Right lobe of liver (tissue), 6 donors: ENCODE data around the gene TBCD. TPM values are rescaled to one million over a fixed set of nuclear protein-coding genes. Genes with fewer than 3 reads are reported as not detected.

Source experiments
- ATAC-seq, 4 donors: fragments of 200-7000 bp; cut with Tn5 transposase; one replicate each; pipeline ENCODE4 v1.9.1; 2020; ENCODE audit warnings: mild to moderate bottlenecking in 4 of 4, moderate library complexity in 4 of 4
- DNase-seq, 3 donors: peaks; one replicate each; pipeline ENCODE4 v3.0.0-alpha.2; 2020
- H3K27ac ChIP-seq, 3 donors: fragments of 200-600 bp; one replicate each; pipeline ENCODE4 v1.8.0; 2022
- H3K27me3 ChIP-seq, 2 donors: fragments of 200-600 bp; one replicate each; pipeline ENCODE4 v1.8.0; 2022
- H3K36me3 ChIP-seq, 4 donors: fragments of 200-600 bp; sonication (generic) in 1 of 4; one replicate each; pipeline versions ENCODE4 v1.5.1 to v1.8.0; 2017 to 2022; ENCODE audit warnings: control low read depth in 1 of 4
- H3K4me1 ChIP-seq, 4 donors: fragments of 200-600 bp; sonication (generic) in 1 of 4; one replicate each; pipeline versions ENCODE4 v1.5.1 to v1.8.0; 2017 to 2022; ENCODE audit warnings: control low read depth in 1 of 4
- H3K4me3 ChIP-seq, 3 donors: fragments of 200-600 bp; one replicate each; pipeline ENCODE4 v1.8.0; 2022
- H3K9me3 ChIP-seq, 4 donors: fragments of 200-600 bp; sonication (generic) in 1 of 4; one replicate each; pipeline versions ENCODE4 v1.5.1 to v1.8.0; 2017 to 2022; ENCODE audit warnings: control low read depth in 1 of 4
- CTCF ChIP-seq, 4 donors: fragments of 200-600 bp in 3 of 4; fragments of 450-650 bp in 1 of 4; IDR thresholded peaks; one replicate each; pipeline versions ENCODE4 v1.5.1 to v1.8.0; 2016 to 2022; ENCODE audit warnings: antibody characterized with exemption in 4 of 4, mild to moderate bottlenecking in 2 of 4
- POLR2A ChIP-seq: fragments of 450-650 bp; IDR thresholded peaks from one replicate; pipeline ENCODE4 v1.6.1; 2017; ENCODE audit warnings: antibody characterized with exemption, mild to moderate bottlenecking
- WGBS: methylation state at CpG from one replicate; pipeline ENCODE4 v1.1.6; 2018; ENCODE audit warnings: low coverage, low lambda C conversion rate; ENCODE audit not compliant: insufficient coverage; ENCODE audit errors: missing lambda C conversion rate; 5-methylcytosine and 5-hydroxymethylcytosine counted together
- intact Hi-C, 2 donors: fragments of 100-400 bp; cut with DNase I; formaldehyde crosslinking; loops; one replicate each; pipeline versions ENCODE4 v1.11.2 to v1.14.1; 2022
- total RNA-seq, 6 experiments: library from RNA; depleted of rRNA in 2 of 6; stranded (reverse); fragments of >200 nt in 2 of 6; fragmentation: NEBNext Ultra II Directional in 3 of 6; extraction: Animal tissue kit (Norgen Biotek cat#: 25700) in 3 of 6; gene quantifications; one replicate each; pipeline versions ENCODE4 v1.1.0 to v1.2.4, GENCODE V29; 2016 to 2023
- donor health status: DM: no; HTN: yes; CAD: no.
- donor health status: DM: no; HTN: no; CAD: no.
- donor health status: DM: no; HTN: no; CAD: no.
- donor health status: DM: no; HTN: yes; CAD: no.
- donor health status: DM: no; HTN: yes; CAD: no.

Gene TBCD
- total RNA-seq, 6 experiments from 2014 or later, result 28.0 to 55.7 (median 41.3) TPM

DNA sequence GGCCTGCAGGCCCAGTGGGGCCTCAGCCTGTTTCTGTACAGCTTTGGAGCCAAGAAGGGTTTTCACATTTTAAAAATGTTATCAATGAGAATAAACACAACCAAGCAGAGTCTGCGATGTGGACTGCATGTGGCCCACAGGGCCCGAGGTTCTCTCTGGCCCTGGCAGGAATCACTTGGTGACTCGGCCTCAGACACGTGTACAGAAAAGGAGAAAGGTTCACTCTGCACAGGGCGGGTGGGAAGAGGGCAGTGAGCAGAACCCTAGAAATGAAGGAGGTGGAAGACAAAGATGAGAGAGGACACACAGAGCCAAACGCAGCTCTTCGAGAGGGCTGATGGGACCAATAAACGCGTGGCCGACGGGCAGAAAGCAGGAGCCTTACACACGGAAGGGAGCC, 99.5 kb downstream of the TBCD start:
- WGBS, result 95% methylated on average over 6 of the region's 12 CpGs
- intact Hi-C loops, result no loop called here
- no peak for ATAC-seq

GRCh38 chr17:82854226-82854625, 102.4 kb downstream of the TBCD start:
- Histone ChIP-seq H3K9me3 (no peaks in the 10 kb centered on the region), H3K36me3 (no peaks in the 10 kb centered on the region), H3K27me3 (no peaks in the 10 kb centered on the region), H3K4me1 (no peaks in the 10 kb centered on the region), H3K27ac (no peak overlapping the region), H3K4me3 (no peak overlapping the region)
- peak in 1 of 3 donors; percentile 11 for DNase-seq
- TF ChIP-seq POLR2A (no peak), CTCF (IDR thresholded peaks at IDR 0.05) (no peak)
- ATAC-seq, result no peak
- 92% methylated on average over 11 of the region's 11 CpGs for WGBS
- intact Hi-C loops, result no loop called here

More for the DNA sequence above, 99.5 kb downstream of the TBCD start:
- Histone ChIP-seq H3K27me3 (no peaks in the 10 kb centered on the region), H3K4me1 (no peaks in the 10 kb centered on the region), H3K27ac (no peak overlapping the region), H3K9me3 (no peaks in the 10 kb centered on the region), H3K4me3 (no peak overlapping the region), H3K36me3 (no peaks in the 10 kb centered on the region)
- no peak for DNase-seq
- TF ChIP-seq CTCF (IDR thresholded peaks at IDR 0.05) (no peak), POLR2A (no peak)

- ATAC-seq, result no peak
- Histone ChIP-seq H3K27ac (no peak overlapping the region), H3K4me3 (no peak overlapping the region), H3K27me3 (no peaks in the 10 kb centered on the region), H3K4me1 (no peaks in the 10 kb centered on the region), H3K9me3 (no peaks in the 10 kb centered on the region), H3K36me3 (no peaks in the 10 kb centered on the region)
- WGBS, result 82% methylated on average over 13 of the region's 15 CpGs
- no peak for DNase-seq
- TF ChIP-seq CTCF (IDR thresholded peaks at IDR 0.05), result no peak
- no peak for TF ChIP-seq POLR2A
- intact Hi-C loops, result no loop called here
Observed at GRCh38 chr17:82856361-82856760, 104.5 kb downstream of the TBCD start.

DNA sequence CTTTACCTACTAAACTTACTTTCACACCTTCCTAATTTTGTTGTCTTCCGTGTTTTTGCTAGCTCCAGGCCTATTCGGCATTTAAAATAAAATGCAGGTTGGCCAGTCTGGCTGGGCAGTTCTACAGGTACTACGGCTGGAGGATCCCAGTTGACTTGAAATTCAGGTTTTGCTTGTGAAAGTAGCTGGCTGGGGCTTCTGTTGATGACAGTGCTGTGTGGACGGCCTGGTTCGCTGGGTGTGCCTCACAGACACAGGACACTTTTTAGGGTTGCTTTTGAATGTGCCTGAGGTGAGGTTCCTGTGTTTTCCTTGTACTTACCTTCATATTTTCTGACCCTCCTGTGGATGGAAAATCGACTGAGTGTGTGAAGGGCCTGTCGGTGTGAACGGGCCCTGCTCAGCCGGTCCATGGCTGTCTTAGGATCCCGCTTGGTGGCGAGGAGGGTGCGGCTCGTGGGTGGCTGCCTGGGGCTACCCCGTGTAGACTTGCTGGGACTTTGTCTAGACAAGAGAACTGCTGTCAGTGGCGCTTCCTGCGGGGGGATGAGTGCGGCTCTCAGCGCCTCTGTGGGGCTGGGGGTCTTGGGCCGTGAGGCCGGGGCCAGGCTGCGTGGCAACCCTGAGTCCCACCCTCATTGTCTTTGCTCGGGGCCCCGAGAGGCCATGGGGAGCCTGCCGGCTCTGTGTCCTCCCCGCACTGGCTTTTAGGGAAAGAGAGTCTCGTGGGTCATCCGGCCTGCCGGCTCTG, 106.7 kb downstream of the TBCD start:
- 87% methylated on average over 5 of the region's 28 CpGs for WGBS
- ATAC-seq (no peak), DNase-seq (no peak)
- Histone ChIP-seq H3K9me3 (no peaks in the 10 kb centered on the region), H3K27ac (no peak overlapping the region), H3K4me3 (no peak overlapping the region), H3K27me3 (no peaks in the 10 kb centered on the region), H3K4me1 (no peaks in the 10 kb centered on the region), H3K36me3 (no peaks in the 10 kb centered on the region)
- intact Hi-C loops, result no loop called here
- TF ChIP-seq POLR2A, result no peak
- no peak for TF ChIP-seq CTCF (IDR thresholded peaks at IDR 0.05)
